HFF-Myc (cell line): ENCODE measurements around the gene CENPT.

Experiments
- DNase-seq: peaks from one replicate; pipeline ENCODE4 v3.0.0-alpha.2; 2011; ENCODE audit warnings: low read depth; ENCODE audit errors: extremely low read depth
- H3K4me3 ChIP-seq: replicated peaks from 2 replicates; pipeline ENCODE4 v1.5.1; 2011; ENCODE audit warnings: low read depth, mild to moderate bottlenecking, control low read depth, low read length
- TF ChIP-seq, protein P1 (sequence below): IDR thresholded peaks from 2 replicates; pipeline ENCODE4 v1.5.1; 2012; ENCODE audit warnings: mild to moderate bottlenecking, low read depth, low read length, control low read depth; ENCODE audit errors: missing control alignments

CENPT gene

DNA sequence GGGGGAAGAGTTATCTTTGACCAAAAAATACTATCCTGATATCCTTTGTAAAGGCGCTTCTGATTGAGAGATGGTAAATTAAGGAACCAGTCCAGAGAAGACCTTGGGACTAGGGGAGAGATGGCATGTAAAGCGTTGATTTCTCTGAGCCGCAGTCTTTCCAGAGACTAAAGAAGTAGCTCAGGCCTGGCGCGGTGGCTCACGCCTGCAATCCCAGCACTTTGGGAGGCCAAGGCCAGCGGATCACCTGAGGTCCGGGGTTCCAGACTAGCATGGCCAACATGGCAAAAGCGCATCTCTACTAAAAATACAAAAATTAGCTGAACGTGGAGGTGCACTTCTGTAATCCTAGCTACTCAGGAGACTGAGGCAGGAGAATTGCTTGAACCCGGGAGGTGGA lies 625 bp upstream of the CENPT start:
- TF ChIP-seq, protein P1, sequence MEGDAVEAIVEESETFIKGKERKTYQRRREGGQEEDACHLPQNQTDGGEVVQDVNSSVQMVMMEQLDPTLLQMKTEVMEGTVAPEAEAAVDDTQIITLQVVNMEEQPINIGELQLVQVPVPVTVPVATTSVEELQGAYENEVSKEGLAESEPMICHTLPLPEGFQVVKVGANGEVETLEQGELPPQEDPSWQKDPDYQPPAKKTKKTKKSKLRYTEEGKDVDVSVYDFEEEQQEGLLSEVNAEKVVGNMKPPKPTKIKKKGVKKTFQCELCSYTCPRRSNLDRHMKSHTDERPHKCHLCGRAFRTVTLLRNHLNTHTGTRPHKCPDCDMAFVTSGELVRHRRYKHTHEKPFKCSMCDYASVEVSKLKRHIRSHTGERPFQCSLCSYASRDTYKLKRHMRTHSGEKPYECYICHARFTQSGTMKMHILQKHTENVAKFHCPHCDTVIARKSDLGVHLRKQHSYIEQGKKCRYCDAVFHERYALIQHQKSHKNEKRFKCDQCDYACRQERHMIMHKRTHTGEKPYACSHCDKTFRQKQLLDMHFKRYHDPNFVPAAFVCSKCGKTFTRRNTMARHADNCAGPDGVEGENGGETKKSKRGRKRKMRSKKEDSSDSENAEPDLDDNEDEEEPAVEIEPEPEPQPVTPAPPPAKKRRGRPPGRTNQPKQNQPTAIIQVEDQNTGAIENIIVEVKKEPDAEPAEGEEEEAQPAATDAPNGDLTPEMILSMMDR = no peak

DNA sequence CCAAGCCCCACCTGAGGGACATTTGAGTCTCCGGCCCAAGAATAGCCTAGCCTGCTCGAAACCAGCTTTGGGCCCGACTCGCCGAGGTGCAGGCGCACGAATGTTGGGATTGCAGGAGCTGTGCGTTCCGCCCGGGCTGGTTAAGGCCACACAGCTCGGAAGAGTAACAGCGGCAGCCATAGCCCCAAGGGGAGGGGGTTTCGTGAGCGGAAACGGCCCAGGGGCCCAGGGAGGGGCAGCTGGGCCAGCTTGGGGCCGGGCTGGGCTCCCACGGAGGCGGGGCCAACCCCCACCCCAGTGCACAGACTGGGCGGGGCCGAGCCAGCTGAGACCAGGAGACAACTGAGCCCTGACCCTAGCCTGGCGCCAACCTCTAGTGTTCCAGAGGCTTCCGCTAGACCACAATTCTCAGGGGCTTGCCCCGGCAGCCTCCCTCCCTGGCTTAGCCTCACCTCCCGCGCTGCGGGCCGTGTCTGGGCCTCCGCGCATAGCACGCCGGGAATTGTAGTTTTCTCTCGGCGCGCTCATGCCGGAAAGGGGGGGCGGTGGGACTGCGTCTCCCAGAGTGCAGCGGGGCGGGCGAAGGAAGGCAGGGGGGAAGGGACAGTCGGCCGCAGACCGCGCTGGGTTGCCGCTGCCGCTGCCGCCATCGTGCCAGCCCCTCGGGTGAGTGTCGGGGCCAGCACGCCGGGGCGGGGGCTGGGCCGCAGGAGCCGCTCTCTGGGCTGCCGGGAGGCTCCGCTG lies 1.0 kb downstream of the CENPT start, which contains the start of gene NUTF2:
Gene NUTF2, plus strand, starts transcription at position 614 of the 744 bp plus-strand sequence. CDS start 18,198 bp downstream, outside the sequence.
- peak within 1 kb of the TSS; percentile 99 for H3K4me3 ChIP-seq
- peak; percentile 76 for DNase-seq
- TF ChIP-seq, protein P1 = no peak

More for the DNA sequence above, 625 bp upstream of the CENPT start:
- DNase-seq = no peak
- peak overlapping the region; percentile 99 for H3K4me3 ChIP-seq

DNA sequence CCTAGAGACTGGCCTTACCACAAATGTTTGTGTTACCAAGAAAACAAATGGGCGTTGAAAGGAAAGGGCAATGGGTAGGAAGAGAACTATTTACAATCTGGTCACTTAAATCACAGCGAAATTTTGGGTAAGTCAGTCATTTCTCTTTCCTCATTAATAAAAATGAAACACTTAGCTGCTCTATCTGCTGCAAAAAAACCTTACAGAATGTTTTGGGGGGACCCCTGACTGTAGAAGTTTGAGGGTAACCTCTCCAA lies 1.5 kb downstream of the CENPT start:
- no peak for DNase-seq
- TF ChIP-seq, protein P1 = no peak
- peak overlapping the region; percentile 99 for H3K4me3 ChIP-seq

DNA sequence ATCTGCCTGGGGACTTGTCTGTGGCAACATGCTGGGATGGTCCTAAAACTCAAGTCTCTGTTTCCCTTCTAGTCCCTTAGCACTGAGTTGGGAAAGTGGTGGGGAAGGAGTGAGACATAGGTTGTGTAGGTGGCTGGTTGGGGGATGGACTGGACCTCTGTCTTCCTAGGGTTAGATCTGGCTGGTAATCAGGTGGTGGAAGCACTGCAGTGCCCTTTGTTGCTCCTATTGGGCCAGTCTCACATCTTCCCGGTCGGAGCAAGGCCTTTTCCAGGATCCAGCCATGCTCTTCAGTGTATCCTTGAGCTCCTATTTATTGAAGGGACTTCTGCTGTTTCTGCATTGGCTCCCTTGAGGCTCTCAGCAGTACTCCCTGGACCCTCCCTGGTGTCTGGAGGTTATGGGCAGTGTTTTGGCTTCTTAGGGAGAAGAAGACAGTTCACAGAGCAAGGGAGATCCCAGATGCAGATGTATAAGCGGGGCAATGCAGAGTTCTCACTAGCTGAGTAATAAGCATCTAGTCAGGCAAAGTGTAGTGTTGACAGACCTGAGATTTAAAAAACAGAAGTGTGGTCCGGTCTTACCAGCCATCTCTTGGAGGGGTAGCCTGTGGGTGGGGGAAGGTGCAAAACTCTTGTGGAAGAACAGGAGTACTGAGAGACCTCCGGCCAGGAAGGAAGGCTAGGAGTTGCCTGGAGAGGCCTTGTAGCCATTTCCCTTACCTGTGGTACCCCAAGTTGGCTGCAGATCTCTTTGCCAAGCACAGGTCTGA lies 2.0 kb downstream of the CENPT start:
- TF ChIP-seq, protein P1 = no peak
- peak overlapping the region; percentile 99 for H3K4me3 ChIP-seq
- DNase-seq = no peak

DNA sequence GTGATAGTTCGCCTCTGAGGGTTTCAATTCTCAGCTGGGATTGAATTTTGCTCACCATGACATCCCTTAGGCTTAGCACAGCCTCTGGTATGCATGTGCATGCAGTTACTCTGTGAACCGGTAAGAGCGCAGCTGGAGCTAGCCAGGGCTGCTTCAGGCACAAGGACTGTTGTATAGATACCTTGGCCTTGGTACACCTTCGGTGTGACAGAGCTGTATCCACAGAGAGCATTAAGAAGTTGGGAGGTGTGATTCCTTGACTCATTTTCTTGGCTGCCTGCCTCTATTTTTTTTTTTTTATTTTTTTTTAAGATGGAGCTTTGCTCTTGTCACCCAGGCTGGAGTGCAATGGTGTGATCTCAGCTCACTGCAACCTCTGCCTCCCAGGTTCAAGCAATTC lies 3.0 kb downstream of the CENPT start:
- TF ChIP-seq, protein P1 = no peak
- H3K4me3 ChIP-seq = peak overlapping the region; percentile 99
- no peak for DNase-seq

DNA sequence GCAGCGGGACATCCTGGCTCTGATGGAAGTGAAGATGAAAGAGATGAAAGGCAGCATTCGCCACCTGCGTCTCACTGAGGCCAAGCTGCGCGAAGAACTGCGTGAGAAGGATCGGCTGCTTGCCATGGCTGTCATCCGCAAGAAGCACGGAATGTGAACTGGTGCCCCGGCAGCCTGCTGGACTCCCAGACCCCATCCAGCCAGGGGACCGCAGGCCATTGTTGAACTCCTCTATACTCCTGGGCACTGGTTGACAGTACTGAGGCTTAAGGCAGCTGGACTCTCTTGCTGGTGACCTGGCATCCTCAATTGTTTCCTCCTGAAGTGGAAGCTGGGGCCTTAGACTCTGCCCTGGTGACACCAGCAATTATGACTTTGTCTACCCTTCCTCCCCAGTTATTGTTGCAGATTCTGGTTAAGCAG lies 4.1 kb downstream of the CENPT start:
- no peak for DNase-seq
- peak overlapping the region; percentile 99 for H3K4me3 ChIP-seq
- TF ChIP-seq, protein P1 = no peak
